ENCODE data around the gene RFX5.

RFX5 gene

GRCh38 chr1:151315565-151316235 lies 31.4 kb downstream of the RFX5 start:
- no peak for DNase-seq

GRCh38 chr1:151314137-151314875 lies 32.7 kb downstream of the RFX5 start:
- DNase-seq, result no peak

- no peak for DNase-seq
Measured at GRCh38 chr1:151313501-151313900, 33.6 kb downstream of the RFX5 start.

GRCh38 chr1:151312826-151313225 lies 34.2 kb downstream of the RFX5 start:
- DNase-seq, result no peak

GRCh38 chr1:151312411-151312810 lies 34.6 kb downstream of the RFX5 start:
- no peak for DNase-seq

- no peak for DNase-seq
Measured at GRCh38 chr1:151311589-151312331, 35.3 kb downstream of the RFX5 start.

- no peak for DNase-seq
Measured at GRCh38 chr1:151311011-151311410, 36.0 kb downstream of the RFX5 start.

GRCh38 chr1:151309811-151310323 lies 37.2 kb downstream of the RFX5 start:
- no peak for DNase-seq

- DNase-seq, result no peak
Measured at GRCh38 chr1:151294742-151295462, 52.1 kb downstream of the RFX5 start.

GRCh38 chr1:151293093-151293492 lies 54.0 kb downstream of the RFX5 start:
- no peak for DNase-seq

- DNase-seq, result no peak
Measured at GRCh38 chr1:151292207-151293030, 54.6 kb downstream of the RFX5 start.

GRCh38 chr1:151290709-151291303 lies 56.2 kb downstream of the RFX5 start:
- no peak for DNase-seq
